Stomach smooth muscle (tissue), 2 donors: Measurements from ENCODE around the gene CHD9.

Experiments
- H3K27ac ChIP-seq: one replicate; pipeline ENCODE4 v1.7.0; 2013; ENCODE audit warnings: mild to moderate bottlenecking, low read length, inconsistent platforms
- H3K27me3 ChIP-seq, 2 donors: one replicate each; pipeline ENCODE4 v1.7.0; 2013; ENCODE audit warnings: low read length in 2 of 2; ENCODE audit not compliant: insufficient read depth in 2 of 2, control insufficient read depth in 1 of 2
- H3K36me3 ChIP-seq, 2 donors: one replicate each; pipeline ENCODE4 v1.7.0; 2013; ENCODE audit warnings: low read length in 2 of 2; ENCODE audit not compliant: control insufficient read depth in 2 of 2, insufficient read depth in 2 of 2
- H3K4me1 ChIP-seq: one replicate; pipeline ENCODE4 v1.7.0; 2013; ENCODE audit warnings: low read length; ENCODE audit not compliant: control insufficient read depth, insufficient read depth
- H3K4me3 ChIP-seq, 2 donors: one replicate each; pipeline ENCODE4 v1.7.0; 2013; ENCODE audit warnings: low read length in 2 of 2
- H3K9ac ChIP-seq, 2 donors: one replicate each; pipeline ENCODE4 v1.7.0; 2013; ENCODE audit warnings: low read length in 2 of 2, mild to moderate bottlenecking in 1 of 2
- H3K9me3 ChIP-seq, 2 donors: one replicate each; pipeline ENCODE4 v1.7.0; 2013; ENCODE audit warnings: low read length in 2 of 2; ENCODE audit not compliant: control insufficient read depth in 2 of 2
- donor health status: healthy.
- donor health status: Pancreatic carcinoma.

Gene CHD9

GRCh38 chr16:53209877-53210276 is 155.1 kb downstream of the CHD9 start:
- Histone ChIP-seq H3K9me3 (no peaks in the 10 kb centered on the region), H3K27me3 (no peaks in the 10 kb centered on the region), H3K4me1 (no peaks in the 10 kb centered on the region), H3K27ac (no peak overlapping the region), H3K9ac (peak overlapping the region in 1 of 2 donors; percentile 47), H3K4me3 (peak overlapping the region; percentile 38 to 62), H3K36me3 (no peaks in the 10 kb centered on the region)

GRCh38 chr16:53211253-53211652 is 156.5 kb downstream of the CHD9 start:
- Histone ChIP-seq H3K27ac (no peak overlapping the region), H3K9ac (no peak overlapping the region), H3K4me3 (no peak overlapping the region)

GRCh38 chr16:53212893-53213223 is 158.1 kb downstream of the CHD9 start:
- Histone ChIP-seq H3K36me3 (no peaks in the 10 kb centered on the region), H3K9me3 (no peaks in the 10 kb centered on the region), H3K27ac (no peak overlapping the region), H3K4me3 (peak overlapping the region in 1 of 2 donors; percentile 41), H3K9ac (no peak overlapping the region), H3K27me3 (no peaks in the 10 kb centered on the region), H3K4me1 (no peaks in the 10 kb centered on the region)

More at GRCh38 chr16:53211253-53211652, 156.5 kb downstream of the CHD9 start:
- no peaks in the 10 kb centered on the region for H3K4me1 ChIP-seq
- H3K27me3 ChIP-seq = no peaks in the 10 kb centered on the region
- no peaks in the 10 kb centered on the region for H3K36me3 ChIP-seq
- H3K9me3 ChIP-seq = no peaks in the 10 kb centered on the region

- H3K4me1 ChIP-seq = no peaks in the 10 kb centered on the region
- no peak overlapping the region for H3K27ac ChIP-seq
- H3K4me3 ChIP-seq = no peak overlapping the region
- H3K27me3 ChIP-seq = no peaks in the 10 kb centered on the region
- H3K9ac ChIP-seq = no peak overlapping the region
- H3K9me3 ChIP-seq = no peaks in the 10 kb centered on the region
- H3K36me3 ChIP-seq = no peaks in the 10 kb centered on the region
Measured at GRCh38 chr16:53213542-53213941, 158.8 kb downstream of the CHD9 start.

- no peak overlapping the region for H3K9ac ChIP-seq
- no peaks in the 10 kb centered on the region for H3K27me3 ChIP-seq
- no peaks in the 10 kb centered on the region for H3K9me3 ChIP-seq
- H3K27ac ChIP-seq = no peak overlapping the region
- no peaks in the 10 kb centered on the region for H3K4me1 ChIP-seq
- no peaks in the 10 kb centered on the region for H3K36me3 ChIP-seq
- no peak overlapping the region for H3K4me3 ChIP-seq
Measured at GRCh38 chr16:53216798-53217197, 162.0 kb downstream of the CHD9 start.

GRCh38 chr16:53219371-53219770 is 164.6 kb downstream of the CHD9 start:
- peaks cover 0 to 12% of the 10 kb centered on the region in 2 donors for H3K36me3 ChIP-seq
- H3K9me3 ChIP-seq = no peaks in the 10 kb centered on the region
- no peak overlapping the region for H3K4me3 ChIP-seq
- no peaks in the 10 kb centered on the region for H3K27me3 ChIP-seq
- no peak overlapping the region for H3K9ac ChIP-seq
- no peaks in the 10 kb centered on the region for H3K4me1 ChIP-seq
- no peak overlapping the region for H3K27ac ChIP-seq

GRCh38 chr16:53219795-53220454 is 165.1 kb downstream of the CHD9 start:
- H3K4me1 ChIP-seq = no peaks in the 10 kb centered on the region
- H3K27me3 ChIP-seq = no peaks in the 10 kb centered on the region
- H3K9ac ChIP-seq = no peak overlapping the region
- H3K27ac ChIP-seq = no peak overlapping the region
- no peaks in the 10 kb centered on the region for H3K9me3 ChIP-seq
- peaks cover 0 to 12% of the 10 kb centered on the region in 2 donors for H3K36me3 ChIP-seq
- no peak overlapping the region for H3K4me3 ChIP-seq

GRCh38 chr16:53220585-53220984 is 165.8 kb downstream of the CHD9 start:
- no peaks in the 10 kb centered on the region for H3K4me1 ChIP-seq
- no peaks in the 10 kb centered on the region for H3K27me3 ChIP-seq
- no peak overlapping the region for H3K4me3 ChIP-seq
- H3K9me3 ChIP-seq = no peaks in the 10 kb centered on the region
- no peak overlapping the region for H3K27ac ChIP-seq
- peaks cover 0 to 12% of the 10 kb centered on the region in 2 donors for H3K36me3 ChIP-seq
- H3K9ac ChIP-seq = no peak overlapping the region

- no peaks in the 10 kb centered on the region for H3K4me1 ChIP-seq
- H3K27ac ChIP-seq = no peak overlapping the region
- no peak overlapping the region for H3K4me3 ChIP-seq
- no peak overlapping the region for H3K9ac ChIP-seq
- peaks cover 10 to 24% of the 10 kb centered on the region in 2 donors for H3K36me3 ChIP-seq
- H3K9me3 ChIP-seq = no peaks in the 10 kb centered on the region
- H3K27me3 ChIP-seq = no peaks in the 10 kb centered on the region
Measured at GRCh38 chr16:53224951-53225533, 170.3 kb downstream of the CHD9 start.

GRCh38 chr16:53232826-53233529 is 178.2 kb downstream of the CHD9 start:
- Histone ChIP-seq H3K9me3 (no peaks in the 10 kb centered on the region), H3K36me3 (peaks cover 26 to 30% of the 10 kb centered on the region in 2 donors), H3K9ac (no peak overlapping the region), H3K4me1 (no peaks in the 10 kb centered on the region), H3K27me3 (no peaks in the 10 kb centered on the region), H3K4me3 (no peak overlapping the region), H3K27ac (no peak overlapping the region)

- Histone ChIP-seq H3K4me3 (no peak overlapping the region), H3K36me3 (peaks cover 23 to 27% of the 10 kb centered on the region in 2 donors), H3K27ac (no peak overlapping the region), H3K4me1 (no peaks in the 10 kb centered on the region), H3K27me3 (no peaks in the 10 kb centered on the region), H3K9me3 (no peaks in the 10 kb centered on the region), H3K9ac (no peak overlapping the region)
Measured at GRCh38 chr16:53234836-53235235, 180.0 kb downstream of the CHD9 start.
